CD4-positive, alpha-beta T cell treated with Interleukin-2 at 100 ng/mL for 4 hours (primary cell): Measurements from ENCODE around the gene APOA4.

Experiments
- DNase-seq: peaks from one replicate; pipeline ENCODE4 v3.0.0-alpha.2; 2020; ENCODE audit warnings: low spot score

APOA4 gene

GRCh38 chr11:116798368-116798767, 24.7 kb downstream of the APOA4 start:
- no peak for DNase-seq

- DNase-seq, result no peak
Measured at GRCh38 chr11:116797816-116798215, 25.3 kb downstream of the APOA4 start.

GRCh38 chr11:116796548-116796947, 26.6 kb downstream of the APOA4 start:
- no peak for DNase-seq

- DNase-seq, result no peak
Measured at GRCh38 chr11:116794851-116795250, 28.3 kb downstream of the APOA4 start.

GRCh38 chr11:116793772-116794097, 29.4 kb downstream of the APOA4 start:
- no peak for DNase-seq

GRCh38 chr11:116792869-116793771, 30.0 kb downstream of the APOA4 start:
- DNase-seq, result no peak

GRCh38 chr11:116792144-116792868, 30.8 kb downstream of the APOA4 start:
- no peak for DNase-seq

GRCh38 chr11:116791813-116792143, 31.3 kb downstream of the APOA4 start, which contains the start of gene APOA5:
TSS of gene APOA5 (minus strand) at chr11:116791879. CDS start at chr11:116791860, 19 bp downstream.
- no peak for DNase-seq

GRCh38 chr11:116791002-116791812, 31.9 kb downstream of the APOA4 start:
- peak; percentile 76 for DNase-seq

- DNase-seq, result no peak
Measured at GRCh38 chr11:116790167-116791001, 32.7 kb downstream of the APOA4 start.

- no peak for DNase-seq
Measured at GRCh38 chr11:116788975-116789374, 34.1 kb downstream of the APOA4 start.

- no peak for DNase-seq
Measured at GRCh38 chr11:116788534-116788933, 34.6 kb downstream of the APOA4 start.

GRCh38 chr11:116787786-116788486, 35.2 kb downstream of the APOA4 start, which contains the start of gene ZPR1:
TSS of gene ZPR1 (minus strand) at chr11:116788023. CDS start at chr11:116787990, 33 bp downstream.
- DNase-seq, result peak; percentile 84

GRCh38 chr11:116787436-116787785, 35.7 kb downstream of the APOA4 start:
- DNase-seq, result no peak

- DNase-seq, result no peak
Measured at GRCh38 chr11:116786966-116787365, 36.1 kb downstream of the APOA4 start.

GRCh38 chr11:116786326-116786725, 36.8 kb downstream of the APOA4 start:
- no peak for DNase-seq

- peak; percentile 12 for DNase-seq
Measured at GRCh38 chr11:116782728-116783127, 40.4 kb downstream of the APOA4 start.

- no peak for DNase-seq
Measured at GRCh38 chr11:116778556-116778955, 44.5 kb downstream of the APOA4 start.

- no peak for DNase-seq
Measured at GRCh38 chr11:116777056-116777455, 46.0 kb downstream of the APOA4 start.

- DNase-seq, result no peak
Measured at GRCh38 chr11:116776522-116776984, 46.6 kb downstream of the APOA4 start.

GRCh38 chr11:116775975-116776374, 47.1 kb downstream of the APOA4 start:
- no peak for DNase-seq
